Measurements from ENCODE around the gene FLAD1. TPM values are rescaled to one million over a fixed set of nuclear protein-coding genes. Genes with fewer than 3 reads are reported as not detected.

The FLAD1 gene
- total and polyA plus RNA-seq, 2 donors (not counting 1 experiment from before 2014, with no cell fraction given) = 11.8 to 24.9 TPM

- Histone ChIP-seq H3K4me3 (replicated peaks in 1 of 4; ENCODE audit: control extremely low read depth in 1 of 4, insufficient read depth in 1 of 4, low read depth in 3 of 4, low read length in 4 of 4) (no peak overlapping the region), H3K79me2 (ENCODE audit: control insufficient read depth, insufficient read depth, low read length) (no peaks in the 10 kb centered on the region), H4K20me1 (ENCODE audit: control insufficient read depth, extremely low read depth, insufficient read depth, low read length) (no peaks in the 10 kb centered on the region), H3K4me1 (ENCODE audit: control insufficient read depth, extremely low read depth, insufficient read depth, low read length) (peaks cover 15% of the 10 kb centered on the region), H3K27ac (ENCODE audit: insufficient read depth, low read length) (no peak overlapping the region), H3K36me3 (ENCODE audit: control insufficient read depth, insufficient read depth, low read length) (no peaks in the 10 kb centered on the region), H3K27me3 (ENCODE audit: control insufficient read depth, insufficient read depth, low read length) (no peaks in the 10 kb centered on the region), H3K9me3 (ENCODE audit: control insufficient read depth, insufficient read depth, low read depth, low read length) (no peaks in the 10 kb centered on the region), H2AFZ (ENCODE audit: low read length) (no peak overlapping the region), H3K4me2 (ENCODE audit: extremely low read depth, insufficient read depth, low read length) (no peak overlapping the region), H3K9ac (ENCODE audit: insufficient read depth, low read length) (no peak overlapping the region)
- no peak for TF ChIP-seq EZH2 (IDR thresholded peaks at IDR 0.05; ENCODE audit: low read length, missing control alignments)
- no peak for DNase-seq (ENCODE audit: low read depth in 2 of 2)
These were observed 14.0 kb downstream of the FLAD1 start for GRCh38 chr1:154996966-154997701.

DNA sequence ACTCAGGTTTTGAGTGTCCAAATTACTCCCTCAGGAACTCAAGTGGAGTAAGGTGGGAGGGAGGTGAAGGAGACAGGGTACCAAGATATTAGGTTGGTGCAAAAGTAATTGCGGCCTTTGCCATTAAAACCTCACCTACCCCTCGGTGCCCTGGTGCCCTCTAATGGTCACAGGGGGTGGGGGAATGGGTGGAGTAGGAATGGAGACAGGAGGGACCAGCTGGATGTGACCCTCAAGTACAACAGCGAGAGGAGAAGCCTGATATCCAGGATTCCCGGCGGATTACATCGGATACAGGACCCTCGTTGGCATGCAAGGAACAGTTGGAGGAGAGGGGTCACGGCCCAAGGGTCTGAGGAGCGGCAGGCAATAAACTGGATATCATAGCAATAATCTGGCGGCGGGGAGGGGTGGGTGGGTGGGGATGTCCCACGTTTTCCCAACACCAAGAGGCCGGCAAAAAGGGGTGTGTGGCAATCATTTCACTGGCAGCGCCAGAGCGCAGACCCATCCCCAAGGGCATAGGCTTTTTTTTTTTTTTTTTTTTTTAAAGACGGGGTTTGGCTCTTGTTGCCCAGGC lies 15.1 kb downstream of the FLAD1 start:
- H3K9ac ChIP-seq (ENCODE audit: insufficient read depth, low read length) = no peak overlapping the region
- no peaks in the 10 kb centered on the region for H4K20me1 ChIP-seq (ENCODE audit: control insufficient read depth, extremely low read depth, insufficient read depth, low read length)
- H3K4me3 ChIP-seq (replicated peaks in 1 of 4; ENCODE audit: control extremely low read depth in 1 of 4, insufficient read depth in 1 of 4, low read depth in 3 of 4, low read length in 4 of 4) = no peak overlapping the region
- no peak overlapping the region for H2AFZ ChIP-seq (ENCODE audit: low read length)
- no peaks in the 10 kb centered on the region for H3K36me3 ChIP-seq (ENCODE audit: control insufficient read depth, insufficient read depth, low read length)
- DNase-seq (ENCODE audit: low read depth in 2 of 2) = no peak
- H3K4me2 ChIP-seq (ENCODE audit: extremely low read depth, insufficient read depth, low read length) = no peak overlapping the region
- no peak for TF ChIP-seq EZH2 (IDR thresholded peaks at IDR 0.05; ENCODE audit: low read length, missing control alignments)
- TF ChIP-seq CTCF (conservative IDR thresholded peaks at IDR 0.05 in 1 of 2, IDR thresholded peaks at IDR 0.05 in 1 of 2; ENCODE audit: low read depth in 1 of 2, low read length in 2 of 2) = no peak
- H3K4me1 ChIP-seq (ENCODE audit: control insufficient read depth, extremely low read depth, insufficient read depth, low read length) = peaks cover 15% of the 10 kb centered on the region
- no peaks in the 10 kb centered on the region for H3K9me3 ChIP-seq (ENCODE audit: control insufficient read depth, insufficient read depth, low read depth, low read length)
- peaks cover 5% of the 10 kb centered on the region for H3K79me2 ChIP-seq (ENCODE audit: control insufficient read depth, insufficient read depth, low read length)
- no peaks in the 10 kb centered on the region for H3K27me3 ChIP-seq (ENCODE audit: control insufficient read depth, insufficient read depth, low read length)
- no peak overlapping the region for H3K27ac ChIP-seq (ENCODE audit: insufficient read depth, low read length)

DNA sequence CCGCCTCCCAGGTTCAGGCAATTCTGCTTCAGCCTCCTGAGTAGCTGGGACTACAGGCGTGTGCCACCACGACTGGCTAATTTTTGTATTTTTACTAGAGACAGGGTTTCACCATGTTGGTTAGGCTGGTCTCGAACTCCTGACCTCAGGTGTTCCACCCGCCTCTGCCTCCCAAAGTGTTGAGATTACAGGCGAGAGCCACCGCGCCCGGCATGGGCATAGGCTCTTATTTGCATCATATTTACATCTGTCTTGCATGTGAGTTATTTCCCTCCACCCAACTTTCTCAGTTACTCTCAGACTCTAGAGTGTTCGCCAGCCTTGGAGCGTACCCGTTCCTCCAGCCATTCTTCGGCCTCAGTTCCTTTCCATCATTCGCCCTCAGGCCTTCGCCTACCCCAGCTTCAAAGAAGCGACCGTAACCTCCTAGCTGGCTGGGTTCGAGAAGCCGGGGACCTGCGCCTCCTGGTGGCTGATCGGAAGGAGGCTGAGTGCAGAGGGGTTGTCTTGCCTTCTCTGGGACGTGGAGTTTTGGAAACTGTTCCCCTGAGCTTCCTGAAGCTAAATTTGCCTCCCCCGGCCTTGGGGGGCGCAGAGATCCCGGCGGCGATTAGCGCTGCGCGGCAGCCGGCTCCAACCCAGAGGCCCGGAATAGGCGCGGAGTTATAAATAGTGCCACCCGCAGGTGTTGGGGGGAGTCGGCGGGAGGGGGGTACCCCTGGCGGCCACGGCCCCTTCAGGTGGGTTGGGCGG lies 15.8 kb downstream of the FLAD1 start:
- peak overlapping the region; percentile 9 for H2AFZ ChIP-seq (ENCODE audit: low read length)
- H3K79me2 ChIP-seq (ENCODE audit: control insufficient read depth, insufficient read depth, low read length) = peaks cover 8% of the 10 kb centered on the region
- H3K4me1 ChIP-seq (ENCODE audit: control insufficient read depth, extremely low read depth, insufficient read depth, low read length) = peaks cover 15% of the 10 kb centered on the region
- no peak overlapping the region for H3K27ac ChIP-seq (ENCODE audit: insufficient read depth, low read length)
- no peak for TF ChIP-seq EZH2 (IDR thresholded peaks at IDR 0.05; ENCODE audit: low read length, missing control alignments)
- TF ChIP-seq CTCF (conservative IDR thresholded peaks at IDR 0.05 in 1 of 2, IDR thresholded peaks at IDR 0.05 in 1 of 2; ENCODE audit: low read depth in 1 of 2, low read length in 2 of 2) = peak; percentile 96
- no peaks in the 10 kb centered on the region for H3K9me3 ChIP-seq (ENCODE audit: control insufficient read depth, insufficient read depth, low read depth, low read length)
- H3K36me3 ChIP-seq (ENCODE audit: control insufficient read depth, insufficient read depth, low read length) = no peaks in the 10 kb centered on the region
- peak overlapping the region in 2 of 4 experiments; percentile 42 to 46 for H3K4me3 ChIP-seq (replicated peaks in 1 of 4; ENCODE audit: control extremely low read depth in 1 of 4, insufficient read depth in 1 of 4, low read depth in 3 of 4, low read length in 4 of 4)
- H3K4me2 ChIP-seq (ENCODE audit: extremely low read depth, insufficient read depth, low read length) = peak overlapping the region; percentile 67
- H3K9ac ChIP-seq (ENCODE audit: insufficient read depth, low read length) = no peak overlapping the region
- no peaks in the 10 kb centered on the region for H3K27me3 ChIP-seq (ENCODE audit: control insufficient read depth, insufficient read depth, low read length)
- no peaks in the 10 kb centered on the region for H4K20me1 ChIP-seq (ENCODE audit: control insufficient read depth, extremely low read depth, insufficient read depth, low read length)
- DNase-seq (ENCODE audit: low read depth in 2 of 2) = peak; percentile 59 to 76

Measured in fibroblast of lung (primary cell).